Endothelial cell of umbilical vein (primary cell): ENCODE data around the gene PARD3B. TPM values are rescaled to one million over a fixed set of nuclear protein-coding genes. Genes with fewer than 3 reads are reported as not detected.

Experiments used
- BruUV-seq: library from RNA; stranded (reverse); fragments of 400-500 nt; replicated peaks from 2 replicates; lab custom pipeline; 2021; lab: Mats Ljungman, UMichigan
- CTCF ChIA-PET: fragments of 300-600, 350-600 bp; sonication (Branson Sonifier 250); formaldehyde crosslinking; loops from one replicate; lab custom pipeline; 2021; ENCODE audit warnings: antibody characterized with exemption, inconsistent platforms; lab: Charles Lee
- POLR2A ChIA-PET: fragments of 300-600, 350-600 bp; sonication (Branson Sonifier 250); formaldehyde crosslinking; loops from one replicate; lab custom pipeline; 2021; ENCODE audit warnings: antibody characterized with exemption, inconsistent platforms; lab: Charles Lee
- DNase-seq: peaks from one replicate; pipeline ENCODE4 v3.0.0-alpha.2; 2011; ENCODE audit warnings: low read depth, low spot score
- FAIRE-seq: peaks from 2 replicates; lab custom pipeline; 2011; peaks lifted over from hg19 to GRCh38; lab: Jason Lieb, UNC
- H2AFZ ChIP-seq: 2 replicates; pipeline ENCODE4 v1.6.0; 2012; ENCODE audit warnings: low read depth, low read length, control low read depth, inconsistent platforms
- H3K27ac ChIP-seq: 2 replicates; pipeline ENCODE4 v1.5.1; 2011; ENCODE audit warnings: low read depth, mild to moderate bottlenecking, control low read depth, low read length, moderate library complexity; ENCODE audit not compliant: insufficient read depth
- H3K27me3 ChIP-seq, 2 experiments: 2 replicates each; pipeline versions ENCODE4 v1.6.0 to v1.6.1; 2011; ENCODE audit warnings: low read length in 2 of 2, mixed read lengths in 1 of 2; ENCODE audit not compliant: control insufficient read depth in 2 of 2, insufficient read depth in 2 of 2
- H3K36me3 ChIP-seq, 2 experiments: 2 replicates in 1 of 2; 3 replicates in 1 of 2; pipeline ENCODE4 v1.5.1; 2011; ENCODE audit warnings: low read length in 2 of 2, mild to moderate bottlenecking in 1 of 2, moderate library complexity in 1 of 2; ENCODE audit not compliant: control insufficient read depth in 2 of 2, insufficient read depth in 2 of 2; ENCODE audit errors: extremely low read depth in 1 of 2
- H3K4me1 ChIP-seq: 3 replicates; pipeline ENCODE4 v1.5.1; 2011; ENCODE audit warnings: mild to moderate bottlenecking, low read length; ENCODE audit not compliant: control insufficient read depth, insufficient read depth; ENCODE audit errors: extremely low read depth
- H3K4me2 ChIP-seq: 2 replicates; pipeline ENCODE4 v1.6.1; 2011; ENCODE audit warnings: low read length, control low read depth, mixed read lengths; ENCODE audit not compliant: insufficient read depth
- H3K4me3 ChIP-seq, 3 experiments: fragments of 200-600 bp in 1 of 3; sonication (generic), shearing (Covaris generic) in 1 of 3; replicated peaks in 1 of 3; 2 replicates each; pipeline ENCODE4 v1.5.1; 2011 to 2016; ENCODE audit warnings: control low read depth in 3 of 3, low read length in 3 of 3, mild to moderate bottlenecking in 2 of 3, inconsistent platforms in 1 of 3, low read depth in 1 of 3, moderate library complexity in 1 of 3; ENCODE audit not compliant: insufficient read depth in 1 of 3
- H3K79me2 ChIP-seq: 2 replicates; pipeline ENCODE4 v1.6.0; 2012; ENCODE audit warnings: low read length, inconsistent platforms; ENCODE audit not compliant: control insufficient read depth, insufficient read depth
- H3K9ac ChIP-seq: replicated peaks from 2 replicates; pipeline ENCODE3; 2011; ENCODE audit warnings: low read length, control low read depth; ENCODE audit not compliant: insufficient read depth; ENCODE audit errors: extremely low read depth
- H3K9me1 ChIP-seq: replicated peaks from 3 replicates; pipeline ENCODE4 v1.6.0; 2011; ENCODE audit warnings: mild to moderate bottlenecking, low read length; ENCODE audit not compliant: control insufficient read depth, insufficient read depth; ENCODE audit errors: extremely low read depth
- H3K9me3 ChIP-seq: replicated peaks from 2 replicates; pipeline ENCODE4 v1.5.1; 2012; ENCODE audit warnings: low read length, inconsistent platforms; ENCODE audit not compliant: control insufficient read depth, insufficient read depth
- H4K20me1 ChIP-seq: replicated peaks from 2 replicates; pipeline ENCODE3; 2011; ENCODE audit warnings: mild to moderate bottlenecking, low read length; ENCODE audit not compliant: control insufficient read depth, insufficient read depth; ENCODE audit errors: extremely low read depth
- EZH2 ChIP-seq: IDR thresholded peaks from 2 replicates; pipeline ENCODE4 v1.6.1; 2012; ENCODE audit warnings: borderline replicate concordance, low read depth, mild to moderate bottlenecking, moderate library complexity, low read length, inconsistent platforms; ENCODE audit not compliant: severe bottlenecking
- FOS ChIP-seq: IDR thresholded peaks from 2 replicates; pipeline ENCODE4 v1.6.1; 2011; ENCODE audit warnings: mild to moderate bottlenecking, low read length, moderate library complexity, borderline replicate concordance; ENCODE audit not compliant: insufficient read depth
- GATA2 ChIP-seq: IDR thresholded peaks from 2 replicates; pipeline ENCODE4 v1.7.0; 2011; ENCODE audit warnings: low read depth, mild to moderate bottlenecking, moderate library complexity, mixed read lengths, low read length; ENCODE audit not compliant: insufficient read length, insufficient read depth
- JUN ChIP-seq: IDR thresholded peaks from 2 replicates; pipeline ENCODE4 v1.6.1; 2011; ENCODE audit warnings: borderline replicate concordance, low read depth; ENCODE audit not compliant: insufficient read length, insufficient read depth
- MYC ChIP-seq: IDR thresholded peaks from one replicate; pipeline ENCODE4 v1.6.1; 2011; ENCODE audit warnings: mild to moderate bottlenecking, low read depth, low read length
- POLR2A ChIP-seq: IDR thresholded peaks from 2 replicates; pipeline ENCODE4 v1.6.1; 2012; ENCODE audit warnings: low read depth, mild to moderate bottlenecking, control low read depth, low read length
- POLR2AphosphoS5 ChIP-seq: IDR thresholded peaks from 2 replicates; pipeline ENCODE4 v1.6.1; 2012; ENCODE audit warnings: low read depth, mild to moderate bottlenecking, control low read depth, low read length, moderate library complexity; ENCODE audit not compliant: insufficient read depth
- dilution Hi-C: fragments of 300-500 bp; cut with MboI; formaldehyde crosslinking; loops from one replicate; pipeline ENCODE4 v1.15.0; 2019; ENCODE audit warnings: low sequenced_read_pairs; ENCODE audit not compliant: extremely low pct_ligation_motif_present
- intact Hi-C: fragments of 100-400 bp; cut with micrococcal nuclease; formaldehyde crosslinking; loops from one replicate; pipeline ENCODE4 v1.10.0; 2022
- polyA plus RNA-seq, 4 experiments: library from polyadenylated mRNA; depleted of rRNA in 3 of 4; stranded (reverse) in 3 of 4; unstranded in 1 of 4; fragments of >200 nt; gene quantifications; 2 replicates each; pipeline versions ENCODE4 v1.2.1 to v1.2.3, GENCODE V29; 2011 to 2012; ENCODE audit warnings: missing spikeins in 1 of 4
- total RNA-seq: library from RNA; stranded (reverse); gene quantifications from 2 replicates; pipeline ENCODE4 v1.2.3, GENCODE V29; 2021
- TF ChIP-seq, protein P1 (sequence below), 2 donors: IDR thresholded peaks; 1 replicate in 1 of 2; 2 replicates in 1 of 2; pipeline ENCODE4 v1.5.1; 2011; ENCODE audit warnings: low read length in 2 of 2, mild to moderate bottlenecking in 2 of 2, moderate library complexity in 2 of 2, control low read depth in 1 of 2, inconsistent platforms in 1 of 2, low read depth in 1 of 2; ENCODE audit not compliant: insufficient read depth in 1 of 2; ENCODE audit errors: extremely low read depth in 1 of 2
- TF ChIP-seq, protein P2 (sequence below): IDR thresholded peaks from 2 replicates; pipeline ENCODE4 v1.6.1; 2011; ENCODE audit not compliant: insufficient read depth, insufficient read length

Gene PARD3B
- total and polyA plus RNA-seq, 2 donors (not counting 3 experiments of a cell fraction or from before 2014, with no cell fraction given): 2.2 to 30.9 TPM

DNA sequence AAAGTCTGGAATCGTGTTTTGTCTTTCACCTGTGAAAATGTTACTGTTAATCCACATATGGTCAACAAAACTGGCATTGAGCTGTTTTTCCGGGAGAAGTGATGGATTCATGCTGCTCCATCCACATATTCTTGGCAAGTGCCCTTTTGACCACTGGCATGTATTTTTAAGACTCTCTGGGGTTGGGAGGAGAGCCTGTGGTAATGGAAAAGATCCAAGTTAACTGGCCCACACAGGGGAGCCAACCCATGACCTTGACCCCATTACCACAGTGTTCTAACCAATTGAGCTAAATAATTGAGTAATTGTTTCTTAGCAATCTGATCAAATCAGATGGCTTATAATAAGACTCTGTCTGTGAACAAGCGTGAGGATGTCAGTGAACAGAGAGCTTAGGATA, 840.8 kb downstream of the PARD3B start:
- H3K9me1 ChIP-seq: no peaks in the 10 kb centered on the region
- H4K20me1 ChIP-seq: no peaks in the 10 kb centered on the region
- dilution Hi-C loops: no loop called here
- no peaks in the 10 kb centered on the region for H3K36me3 ChIP-seq
- H3K4me1 ChIP-seq: peaks cover 5% of the 10 kb centered on the region
- H3K79me2 ChIP-seq: no peaks in the 10 kb centered on the region
- H3K4me3 ChIP-seq: no peak overlapping the region
- DNase-seq: no peak
- ChIA-PET CTCF (interaction anchor here (0.9 to 1.4 kb wide), 2 partner anchors 12 to 19 kb away, joined by 3 read pairs; no protein-coding TSS in a partner anchor), POLR2A (no interaction called here)
- BruUV-seq: no TSS peak
- H3K9me3 ChIP-seq: no peaks in the 10 kb centered on the region
- TF ChIP-seq, protein P1, sequence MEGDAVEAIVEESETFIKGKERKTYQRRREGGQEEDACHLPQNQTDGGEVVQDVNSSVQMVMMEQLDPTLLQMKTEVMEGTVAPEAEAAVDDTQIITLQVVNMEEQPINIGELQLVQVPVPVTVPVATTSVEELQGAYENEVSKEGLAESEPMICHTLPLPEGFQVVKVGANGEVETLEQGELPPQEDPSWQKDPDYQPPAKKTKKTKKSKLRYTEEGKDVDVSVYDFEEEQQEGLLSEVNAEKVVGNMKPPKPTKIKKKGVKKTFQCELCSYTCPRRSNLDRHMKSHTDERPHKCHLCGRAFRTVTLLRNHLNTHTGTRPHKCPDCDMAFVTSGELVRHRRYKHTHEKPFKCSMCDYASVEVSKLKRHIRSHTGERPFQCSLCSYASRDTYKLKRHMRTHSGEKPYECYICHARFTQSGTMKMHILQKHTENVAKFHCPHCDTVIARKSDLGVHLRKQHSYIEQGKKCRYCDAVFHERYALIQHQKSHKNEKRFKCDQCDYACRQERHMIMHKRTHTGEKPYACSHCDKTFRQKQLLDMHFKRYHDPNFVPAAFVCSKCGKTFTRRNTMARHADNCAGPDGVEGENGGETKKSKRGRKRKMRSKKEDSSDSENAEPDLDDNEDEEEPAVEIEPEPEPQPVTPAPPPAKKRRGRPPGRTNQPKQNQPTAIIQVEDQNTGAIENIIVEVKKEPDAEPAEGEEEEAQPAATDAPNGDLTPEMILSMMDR (IDR thresholded peaks at IDR 0.05; ENCODE audit: extremely low read depth in 1 of 2, insufficient read depth in 1 of 2, low read depth in 1 of 2, low read length in 2 of 2): no peak
- TF ChIP-seq EZH2: no peak
- TF ChIP-seq POLR2A: no peak
- TF ChIP-seq, protein P2, sequence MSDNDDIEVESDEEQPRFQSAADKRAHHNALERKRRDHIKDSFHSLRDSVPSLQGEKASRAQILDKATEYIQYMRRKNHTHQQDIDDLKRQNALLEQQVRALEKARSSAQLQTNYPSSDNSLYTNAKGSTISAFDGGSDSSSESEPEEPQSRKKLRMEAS: no peak
- no peak for TF ChIP-seq FOS
- no peak for TF ChIP-seq MYC
- TF ChIP-seq POLR2AphosphoS5: no peak
- no peak for TF ChIP-seq GATA2
- TF ChIP-seq JUN: no peak
- no peak for FAIRE-seq
- no peaks in the 10 kb centered on the region for H3K27me3 ChIP-seq
- no peak overlapping the region for H3K9ac ChIP-seq
- H3K27ac ChIP-seq: no peak overlapping the region
- intact Hi-C loops: no loop called here
- no peak overlapping the region for H2AFZ ChIP-seq
- no peak overlapping the region for H3K4me2 ChIP-seq
